ENCODE results near the gene LRIG1. TPM values are rescaled to one million over a fixed set of nuclear protein-coding genes. Genes with fewer than 3 reads are reported as not detected.
"Not testable (repeated sequence)": the region's sequence is repeated elsewhere in the genome, so short reads cannot be mapped to it uniquely, and the experiment has no call there.

LRIG1 gene
- total and polyA plus RNA-seq, 10 of the 15 experiments (the other 5 are each of a cell fraction or from before 2014, with no cell fraction given): 0.84 to 16.4 (median 8.1) TPM

GRCh38 chr3:66423791-66424190, 77.0 kb downstream of the LRIG1 start:
- 4% methylated on average over 3 of the region's 3 CpGs for WGBS (ENCODE audit: insufficient coverage, insufficient replicate concordance, low lambda C conversion rate, missing lambda C conversion rate)
- no TSS peak for BruUV-seq (replicated peaks)
- POLR2A ChIA-PET: no interaction called here
- Histone ChIP-seq H4K20me1 (ENCODE audit: control insufficient read depth, insufficient read depth) (no peaks in the 10 kb centered on the region), H3K9me3 (replicated peaks; ENCODE audit: control insufficient read depth, insufficient read depth, low read length) (peaks cover 7% of the 10 kb centered on the region; the same call in 2 of the 3 replicates), H3K4me1 (ENCODE audit: control insufficient read depth, insufficient read depth, low read length) (no peaks in the 10 kb centered on the region), H3K27ac (ENCODE audit: control insufficient read depth, insufficient read depth) (no peak overlapping the region), H3K4me2 (ENCODE audit: control insufficient read depth, insufficient read depth) (no peak overlapping the region), H3K79me2 (ENCODE audit: control insufficient read depth, insufficient read depth, low read length) (no peaks in the 10 kb centered on the region), H3K27me3 (replicated peaks in 1 of 2; ENCODE audit: control insufficient read depth in 2 of 2, insufficient read depth in 2 of 2, low read length in 1 of 2) (no peaks in the 10 kb centered on the region), H3K4me3 (no peak overlapping the region), H2AFZ (ENCODE audit: control insufficient read depth, low read depth, low read length) (no peak overlapping the region), H3K36me3 (ENCODE audit: control insufficient read depth in 2 of 2, insufficient read depth in 2 of 2, low read length in 1 of 2) (no peaks in the 10 kb centered on the region), H3K9ac (ENCODE audit: control insufficient read depth, insufficient read depth, low read length) (no peak overlapping the region)
- ATAC-seq: no peak
- RAD21 ChIA-PET (ENCODE audit: unreplicated experiment): no interaction called here
- DNase-seq (ENCODE audit: low read depth, low spot score): no peak
- FAIRE-seq: no peak
- SMC1A ChIA-PET (ENCODE audit: uncharacterized antibody, unreplicated experiment): no interaction called here
- no peak for TF ChIP-seq NR2C2 (IDR thresholded peaks at IDR 0.05; ENCODE audit: borderline replicate concordance, control insufficient read depth, insufficient read length, low read depth)
- no peak for TF ChIP-seq POLR2AphosphoS2 (IDR thresholded peaks at IDR 0.05; ENCODE audit: low read depth, low read length)
- no peak for TF ChIP-seq PAX5 (IDR thresholded peaks at IDR 0.05; ENCODE audit: borderline replicate concordance, low read depth, low read length)
- TF ChIP-seq BACH1 (IDR thresholded peaks at IDR 0.05; ENCODE audit: borderline replicate concordance): no peak
- TF ChIP-seq HSF1 (IDR thresholded peaks at IDR 0.05; ENCODE audit: low read depth, low read length): no peak
- no peak for TF ChIP-seq NFXL1 (IDR thresholded peaks at IDR 0.05; ENCODE audit: borderline replicate concordance)
- no peak for TF ChIP-seq SREBF1 (IDR thresholded peaks at IDR 0.05; ENCODE audit: low read length)
- no peak for TF ChIP-seq DPF2 (IDR thresholded peaks at IDR 0.05)
- no peak for TF ChIP-seq PKNOX1 (IDR thresholded peaks at IDR 0.05)
- TF ChIP-seq ETV6 (conservative IDR thresholded peaks at IDR 0.05 in 1 of 2, IDR thresholded peaks at IDR 0.05 in 1 of 2; ENCODE audit: borderline replicate concordance in 1 of 2, low read depth in 1 of 2): no peak
- no peak for TF ChIP-seq PML (IDR thresholded peaks at IDR 0.05; ENCODE audit: low read length)
- no peak for TF ChIP-seq RELA (IDR thresholded peaks at IDR 0.05; ENCODE audit: borderline replicate concordance, partially characterized antibody)
- TF ChIP-seq SKIL (IDR thresholded peaks at IDR 0.05; ENCODE audit: low read depth, poor library complexity, severe bottlenecking): no peak
- no peak for TF ChIP-seq SMAD5 (IDR thresholded peaks at IDR 0.05; ENCODE audit: low read depth)
- CTCF ChIA-PET: no interaction called here
- intact Hi-C loops (cut with micrococcal nuclease; ENCODE audit: unreplicated experiment) (no loop called here), in situ Hi-C loops (cut with MboI) (no loop called here)

GRCh38 chr3:66421893-66422292, 78.9 kb downstream of the LRIG1 start:
- CTCF ChIA-PET: not testable (repeated sequence)

More at GRCh38 chr3:66421893-66422292, 78.9 kb downstream of the LRIG1 start:
- H3K27me3 ChIP-seq (replicated peaks in 1 of 2; ENCODE audit: control insufficient read depth in 2 of 2, insufficient read depth in 2 of 2, low read length in 1 of 2); H3K4me2 ChIP-seq (ENCODE audit: control insufficient read depth, insufficient read depth); H4K20me1 ChIP-seq (ENCODE audit: control insufficient read depth, insufficient read depth); H3K4me1 ChIP-seq (ENCODE audit: control insufficient read depth, insufficient read depth, low read length); SMC1A ChIA-PET (ENCODE audit: uncharacterized antibody, unreplicated experiment); H3K79me2 ChIP-seq (ENCODE audit: control insufficient read depth, insufficient read depth, low read length); RAD21 ChIA-PET (ENCODE audit: unreplicated experiment); H3K4me3 ChIP-seq; in situ Hi-C loops (cut with MboI); H3K27ac ChIP-seq (ENCODE audit: control insufficient read depth, insufficient read depth); H2AFZ ChIP-seq (ENCODE audit: control insufficient read depth, low read depth, low read length); H3K9ac ChIP-seq (ENCODE audit: control insufficient read depth, insufficient read depth, low read length); POLR2A ChIA-PET; intact Hi-C loops (cut with micrococcal nuclease; ENCODE audit: unreplicated experiment); ATAC-seq; DNase-seq (ENCODE audit: low read depth, low spot score); BruUV-seq (replicated peaks); FAIRE-seq; H3K36me3 ChIP-seq (ENCODE audit: control insufficient read depth in 2 of 2, insufficient read depth in 2 of 2, low read length in 1 of 2); H3K9me3 ChIP-seq (replicated peaks; ENCODE audit: control insufficient read depth, insufficient read depth, low read length): not testable (repeated sequence)
- 63% methylated on average over 3 of the region's 3 CpGs for WGBS (ENCODE audit: insufficient coverage, insufficient replicate concordance, low lambda C conversion rate, missing lambda C conversion rate)
